HG02840 (cell line): Measurements from ENCODE around the gene TTN.

Experiments
- ATAC-seq: cut with Tn5 transposase; IDR thresholded peaks from one replicate; pipeline ENCODE4 v1.9.1; 2021; ENCODE audit warnings: mild to moderate bottlenecking, moderate library complexity, moderate number of reproducible peaks; ENCODE audit not compliant: unreplicated experiment, low FRiP score

Gene TTN

GRCh38 chr2:178819147-178819875 lies 12.1 kb upstream of the TTN start:
- no peak for ATAC-seq

GRCh38 chr2:178811901-178812300 lies 4.7 kb upstream of the TTN start:
- no peak for ATAC-seq

GRCh38 chr2:178811045-178811444 lies 3.8 kb upstream of the TTN start:
- ATAC-seq = no peak

- no peak for ATAC-seq
Observed at GRCh38 chr2:178810422-178810821, 3.2 kb upstream of the TTN start.

- no peak for ATAC-seq
Observed at GRCh38 chr2:178806543-178806942, 680 bp downstream of the TTN start.

- no peak for ATAC-seq
Observed at GRCh38 chr2:178805457-178805856, 1.8 kb downstream of the TTN start.

GRCh38 chr2:178804791-178805190 lies 2.4 kb downstream of the TTN start:
- no peak for ATAC-seq

- no peak for ATAC-seq
Observed at GRCh38 chr2:178800510-178800909, 6.7 kb downstream of the TTN start.

- no peak for ATAC-seq
Observed at GRCh38 chr2:178799305-178799704, 7.9 kb downstream of the TTN start.

GRCh38 chr2:178796079-178796677 lies 11.0 kb downstream of the TTN start:
- ATAC-seq = no peak

- no peak for ATAC-seq
Observed at GRCh38 chr2:178787934-178788333, 19.3 kb downstream of the TTN start.

- ATAC-seq = no peak
Observed at GRCh38 chr2:178787155-178787554, 20.1 kb downstream of the TTN start.

- ATAC-seq = no peak
Observed at GRCh38 chr2:178783889-178784288, 23.3 kb downstream of the TTN start.

- ATAC-seq = no peak
Observed at GRCh38 chr2:178782236-178782635, 25.0 kb downstream of the TTN start.

GRCh38 chr2:178777577-178777976 lies 29.6 kb downstream of the TTN start:
- no peak for ATAC-seq

- no peak for ATAC-seq
Observed at GRCh38 chr2:178776751-178777150, 30.5 kb downstream of the TTN start.

GRCh38 chr2:178775975-178776374 lies 31.2 kb downstream of the TTN start:
- no peak for ATAC-seq

- ATAC-seq = no peak
Observed at GRCh38 chr2:178770518-178770917, 36.7 kb downstream of the TTN start.

GRCh38 chr2:178767094-178768060 lies 39.8 kb downstream of the TTN start:
- no peak for ATAC-seq

- no peak for ATAC-seq
Observed at GRCh38 chr2:178764097-178764496, 43.1 kb downstream of the TTN start.

- no peak for ATAC-seq
Observed at GRCh38 chr2:178761759-178762371, 45.4 kb downstream of the TTN start.
